IPS-18a (cell line): ENCODE data around the gene PNLIPRP1.

Source experiments
- H3K27ac ChIP-seq: one replicate; pipeline ENCODE4 v1.5.1; 2013; ENCODE audit warnings: low read length
- H3K27me3 ChIP-seq: one replicate; pipeline ENCODE4 v1.6.1; 2013; ENCODE audit warnings: mild to moderate bottlenecking, low read length; ENCODE audit not compliant: control insufficient read depth, insufficient read depth
- H3K36me3 ChIP-seq: one replicate; pipeline ENCODE4 v1.6.1; 2013; ENCODE audit warnings: low read depth, low read length; ENCODE audit not compliant: control insufficient read depth
- H3K4me1 ChIP-seq: one replicate; pipeline ENCODE4 v1.6.1; 2013; ENCODE audit warnings: low read depth, low read length; ENCODE audit not compliant: control insufficient read depth
- H3K4me3 ChIP-seq: one replicate; pipeline ENCODE4 v1.5.1; 2013; ENCODE audit warnings: low read length
- H3K9ac ChIP-seq: one replicate; pipeline ENCODE4 v1.6.1; 2013; ENCODE audit warnings: mild to moderate bottlenecking, low read length, moderate library complexity
- H3K9me3 ChIP-seq: one replicate; pipeline ENCODE4 v1.6.1; 2013; ENCODE audit warnings: low read depth, low read length; ENCODE audit not compliant: control insufficient read depth

Gene PNLIPRP1

DNA sequence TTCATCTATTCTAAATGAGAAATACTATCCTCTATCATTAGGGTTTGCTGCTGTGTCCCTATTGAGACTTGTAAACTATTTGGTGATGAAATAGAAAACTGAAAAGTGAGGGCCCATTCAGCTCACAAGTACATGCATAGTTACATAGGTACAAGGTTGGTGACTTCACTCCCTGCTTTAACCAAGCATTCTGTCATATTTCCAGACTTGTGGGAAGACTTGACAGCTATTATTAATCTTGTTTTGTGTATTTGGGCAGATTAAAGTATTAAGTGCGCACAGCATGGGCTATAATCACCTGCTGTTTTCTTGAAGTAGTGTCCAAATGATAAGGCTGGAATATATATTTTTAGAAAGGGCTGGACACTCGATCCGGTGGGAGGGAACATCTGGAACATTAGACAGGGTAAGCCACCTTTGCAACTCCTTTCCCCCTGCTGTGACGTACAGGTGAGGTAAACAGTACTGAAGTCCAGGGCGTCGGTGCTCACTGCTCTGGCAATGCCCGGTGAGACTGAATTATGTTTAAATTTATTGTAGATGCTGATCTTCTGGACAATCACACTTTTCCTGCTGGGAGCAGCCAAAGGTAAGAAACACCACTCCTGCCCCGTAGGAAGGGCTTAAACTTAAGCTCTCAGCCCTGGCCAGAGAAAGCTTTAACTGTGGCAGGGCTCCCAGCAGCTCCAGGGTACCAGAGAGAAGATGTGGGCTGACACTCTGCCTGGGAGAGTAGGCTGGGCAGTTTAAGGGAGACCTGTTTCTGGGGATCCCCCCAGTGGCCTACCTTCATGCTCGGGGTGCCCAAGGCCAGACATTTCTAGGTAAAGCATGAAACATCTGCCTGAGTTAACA lies at the start of gene PNLIPRP1:
PNLIPRP1 (plus strand) TSS at position 370 of the 855 bp plus-strand sequence; CDS start at position 541, 171 bp downstream.
- Histone ChIP-seq H3K27me3 (no peaks in the 10 kb centered on the region), H3K4me3 (no peak within 1 kb of the TSS), H3K27ac (no peak within 1 kb of the TSS), H3K4me1 (no peaks in the 10 kb centered on the region), H3K9ac (no peak within 1 kb of the TSS), H3K9me3 (no peaks in the 10 kb centered on the region), H3K36me3 (no peaks in the 10 kb centered on the region)

- Histone ChIP-seq H3K4me1 (peaks cover 6% of the 10 kb centered on the region), H3K4me3 (no peak overlapping the region)
Observed at GRCh38 chr10:116542007-116542677, 48.6 kb upstream of the PNLIPRP1 start.

GRCh38 chr10:116545122-116545521 lies 45.6 kb upstream of the PNLIPRP1 start:
- Histone ChIP-seq H3K9ac (no peak overlapping the region), H3K4me1 (peaks cover 6% of the 10 kb centered on the region), H3K9me3 (no peaks in the 10 kb centered on the region), H3K27me3 (no peaks in the 10 kb centered on the region), H3K36me3 (no peaks in the 10 kb centered on the region), H3K4me3 (no peak overlapping the region), H3K27ac (no peak overlapping the region)

More at GRCh38 chr10:116542007-116542677, 48.6 kb upstream of the PNLIPRP1 start:
- Histone ChIP-seq H3K36me3 (no peaks in the 10 kb centered on the region), H3K27me3 (no peaks in the 10 kb centered on the region), H3K9ac (no peak overlapping the region), H3K9me3 (peaks cover 3% of the 10 kb centered on the region), H3K27ac (no peak overlapping the region)

- Histone ChIP-seq H3K4me1 (peaks cover 6% of the 10 kb centered on the region), H3K27ac (no peak within 1 kb of the TSS), H3K27me3 (no peaks in the 10 kb centered on the region), H3K9ac (no peak within 1 kb of the TSS), H3K36me3 (no peaks in the 10 kb centered on the region), H3K4me3 (no peak within 1 kb of the TSS), H3K9me3 (no peaks in the 10 kb centered on the region)
Observed at GRCh38 chr10:116545756-116546155, 45.0 kb upstream of the PNLIPRP1 start, which contains the start of gene PNLIP. Gene PNLIP, plus strand, starts transcription at chr10:116545931. Its CDS starts 162 bp downstream, at chr10:116546093.

DNA sequence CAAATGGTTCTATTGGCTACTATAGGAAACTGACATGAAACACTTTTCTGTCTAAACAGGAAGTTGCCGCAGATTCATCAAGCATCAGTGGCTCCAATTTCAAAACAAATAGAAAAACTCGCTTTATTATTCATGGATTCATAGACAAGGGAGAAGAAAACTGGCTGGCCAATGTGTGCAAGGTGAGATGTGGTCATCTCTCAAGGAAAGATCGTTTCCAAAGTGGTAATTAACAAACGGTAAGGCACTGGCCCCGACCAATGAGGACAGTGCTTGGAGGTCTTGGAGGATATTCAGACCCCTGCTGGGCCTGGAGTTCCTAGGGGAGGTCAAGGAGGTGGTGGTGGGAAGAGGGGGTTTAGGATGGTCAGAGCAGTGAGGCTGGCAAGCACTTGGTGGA lies 42.5 kb upstream of the PNLIPRP1 start:
- no peak overlapping the region for H3K9ac ChIP-seq
- H3K4me1 ChIP-seq: no peaks in the 10 kb centered on the region
- H3K36me3 ChIP-seq: no peaks in the 10 kb centered on the region
- no peak overlapping the region for H3K27ac ChIP-seq
- no peak overlapping the region for H3K4me3 ChIP-seq
- H3K27me3 ChIP-seq: no peaks in the 10 kb centered on the region
- no peaks in the 10 kb centered on the region for H3K9me3 ChIP-seq

- no peak overlapping the region for H3K27ac ChIP-seq
- peaks cover 5% of the 10 kb centered on the region for H3K4me1 ChIP-seq
- no peaks in the 10 kb centered on the region for H3K27me3 ChIP-seq
Observed at GRCh38 chr10:116553378-116553980, 37.3 kb upstream of the PNLIPRP1 start.

DNA sequence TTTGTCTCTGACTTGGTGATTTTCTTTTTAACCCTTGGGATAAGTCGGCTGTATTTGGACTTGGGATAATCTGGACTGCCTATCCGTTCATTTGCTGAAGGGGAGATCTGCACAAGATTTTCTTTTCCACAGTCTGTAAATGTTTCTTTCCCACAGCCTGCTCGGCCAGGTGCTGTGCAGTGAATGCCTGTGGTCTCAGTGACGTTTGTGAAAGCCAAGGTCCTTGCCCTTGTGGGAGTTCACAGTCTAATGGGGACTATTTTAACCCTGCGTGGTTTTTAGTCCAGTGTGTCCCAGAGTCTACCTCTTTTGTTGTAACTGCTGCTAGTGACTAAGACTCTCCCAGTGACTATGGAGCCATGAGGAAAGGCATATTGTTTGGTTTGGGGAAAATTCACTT lies 36.1 kb upstream of the PNLIPRP1 start:
- peaks cover 5% of the 10 kb centered on the region for H3K4me1 ChIP-seq
- H3K27ac ChIP-seq: no peak overlapping the region
- no peaks in the 10 kb centered on the region for H3K36me3 ChIP-seq
- H3K27me3 ChIP-seq: no peaks in the 10 kb centered on the region
- no peak overlapping the region for H3K4me3 ChIP-seq
- H3K9me3 ChIP-seq: no peaks in the 10 kb centered on the region
- no peak overlapping the region for H3K9ac ChIP-seq

More at GRCh38 chr10:116553378-116553980, 37.3 kb upstream of the PNLIPRP1 start:
- Histone ChIP-seq H3K9me3 (no peaks in the 10 kb centered on the region), H3K36me3 (no peaks in the 10 kb centered on the region), H3K9ac (no peak overlapping the region), H3K4me3 (no peak overlapping the region)

DNA sequence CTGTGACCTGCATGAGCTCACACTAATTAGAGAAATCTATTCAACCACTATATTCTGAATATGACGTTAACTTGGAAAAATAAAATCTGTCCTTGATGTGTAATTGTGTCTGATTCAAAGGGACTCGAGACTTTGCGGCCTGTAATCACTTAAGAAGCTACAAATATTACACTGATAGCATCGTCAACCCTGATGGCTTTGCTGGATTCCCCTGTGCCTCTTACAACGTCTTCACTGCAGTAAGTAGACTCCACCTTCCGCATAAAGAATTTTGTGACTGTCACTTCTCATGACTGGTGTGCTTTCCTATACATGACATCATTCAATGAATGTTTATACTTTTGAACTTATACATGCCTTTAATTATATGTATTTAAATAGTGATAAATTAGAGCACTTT lies 34.9 kb upstream of the PNLIPRP1 start:
- Histone ChIP-seq H3K9ac (no peak overlapping the region), H3K27ac (no peak overlapping the region), H3K9me3 (no peaks in the 10 kb centered on the region), H3K27me3 (no peaks in the 10 kb centered on the region), H3K36me3 (no peaks in the 10 kb centered on the region), H3K4me1 (peaks cover 5% of the 10 kb centered on the region), H3K4me3 (no peak overlapping the region)

DNA sequence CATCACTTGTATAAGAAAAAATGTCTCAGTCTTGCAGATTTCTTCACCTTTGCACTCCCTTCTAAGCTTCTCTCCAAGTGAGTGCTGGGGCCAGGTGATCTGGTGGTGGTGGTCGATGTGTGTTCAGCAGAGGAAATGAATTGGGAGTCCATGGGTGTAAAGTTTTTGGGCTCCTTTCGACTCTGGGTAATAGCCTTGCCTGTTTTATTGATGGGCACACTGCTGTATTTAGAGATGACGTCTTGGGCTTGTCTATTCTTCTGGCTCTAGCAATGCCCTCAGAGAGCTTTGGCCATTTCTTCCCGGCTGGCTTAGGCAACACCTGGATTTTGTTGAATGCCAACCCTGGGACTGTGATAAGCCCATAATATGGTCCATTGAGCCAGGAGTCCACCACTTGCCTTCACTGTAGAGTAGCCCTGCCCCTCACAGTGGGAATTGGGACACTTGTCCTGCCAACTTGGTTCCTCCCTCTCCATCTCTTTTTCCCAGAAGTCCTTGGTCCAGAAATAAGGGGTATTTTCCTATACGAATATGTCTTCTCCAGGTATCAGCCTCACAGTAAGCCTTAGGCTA lies 33.4 kb upstream of the PNLIPRP1 start:
- no peaks in the 10 kb centered on the region for H3K36me3 ChIP-seq
- peaks cover 5% of the 10 kb centered on the region for H3K4me1 ChIP-seq
- no peak overlapping the region for H3K4me3 ChIP-seq
- H3K9me3 ChIP-seq: no peaks in the 10 kb centered on the region
- no peaks in the 10 kb centered on the region for H3K27me3 ChIP-seq
- no peak overlapping the region for H3K27ac ChIP-seq
- no peak overlapping the region for H3K9ac ChIP-seq

- H3K9ac ChIP-seq: no peak overlapping the region
- no peak overlapping the region for H3K4me3 ChIP-seq
- H3K4me1 ChIP-seq: no peaks in the 10 kb centered on the region
- H3K36me3 ChIP-seq: no peaks in the 10 kb centered on the region
- no peaks in the 10 kb centered on the region for H3K27me3 ChIP-seq
- no peak overlapping the region for H3K27ac ChIP-seq
- no peaks in the 10 kb centered on the region for H3K9me3 ChIP-seq
Observed at GRCh38 chr10:116565534-116565933, 25.2 kb upstream of the PNLIPRP1 start.

DNA sequence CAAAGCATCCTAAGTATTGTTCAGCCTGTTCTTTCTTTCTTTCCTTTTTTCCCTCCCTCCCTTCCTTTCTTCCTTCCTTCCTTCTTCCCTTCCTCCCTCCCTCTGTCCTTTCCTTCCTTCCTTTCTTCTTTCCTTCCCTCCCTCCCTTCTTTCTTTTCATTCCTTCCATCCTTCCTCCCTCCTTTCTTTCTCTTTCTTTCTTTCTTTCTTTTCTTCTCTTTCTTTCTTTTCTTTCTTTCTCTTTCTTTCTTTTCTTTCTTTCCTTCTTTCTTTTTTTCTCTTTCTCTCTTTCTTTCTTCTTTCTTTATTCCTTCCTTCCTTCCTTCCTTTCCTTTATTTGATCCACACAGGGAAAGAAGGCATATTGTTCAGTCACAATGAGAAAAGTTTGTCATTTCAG lies 23.8 kb upstream of the PNLIPRP1 start:
- Histone ChIP-seq H3K4me3 (no peak overlapping the region), H3K27ac (no peak overlapping the region), H3K9me3 (no peaks in the 10 kb centered on the region), H3K9ac (no peak overlapping the region), H3K27me3 (no peaks in the 10 kb centered on the region), H3K4me1 (no peaks in the 10 kb centered on the region), H3K36me3 (no peaks in the 10 kb centered on the region)
